Effector memory CD8-positive, alpha-beta T cell (primary cell): ENCODE data around the gene OPCML.

Source experiments
- ATAC-seq: fragments of 150-1000 bp; cut with Tn5 transposase; replicated peaks from 2 replicates; pipeline ENCODE4 v1.10.0; 2021; ENCODE audit warnings: mild to moderate bottlenecking, moderate library complexity
- DNase-seq, 3 experiments: peaks; one replicate each; pipeline ENCODE4 v3.0.0; 2021
- H3K27ac Mint-ChIP-seq, 2 donors: one replicate each; pipeline ENCODE4 v1.8.0; 2022; ENCODE audit warnings: mild to moderate bottlenecking in 2 of 2, mixed read lengths in 2 of 2, moderate library complexity in 2 of 2
- H3K27me3 Mint-ChIP-seq, 2 donors: one replicate each; pipeline ENCODE4 v1.8.0; 2022; ENCODE audit warnings: mixed read lengths in 2 of 2
- H3K36me3 Mint-ChIP-seq: one replicate; pipeline ENCODE4 v1.8.0; 2022; ENCODE audit warnings: mild to moderate bottlenecking, moderate library complexity, mixed read lengths; ENCODE audit not compliant: insufficient read depth
- H3K4me1 Mint-ChIP-seq, 2 donors: one replicate each; pipeline ENCODE4 v1.8.0; 2022; ENCODE audit warnings: low read depth in 2 of 2, mixed read lengths in 2 of 2
- H3K4me3 Mint-ChIP-seq, 2 donors: one replicate each; pipeline ENCODE4 v1.8.0; 2022; ENCODE audit warnings: mild to moderate bottlenecking in 2 of 2, mixed read lengths in 2 of 2, moderate library complexity in 2 of 2
- H3K9me3 Mint-ChIP-seq, 2 donors: one replicate each; pipeline ENCODE4 v1.8.0; 2022; ENCODE audit warnings: mixed read lengths in 2 of 2

The OPCML gene

GRCh38 chr11:132734217-132734616 is 798.1 kb downstream of the OPCML start:
- ATAC-seq: no peak
- Mint-ChIP-seq H3K27ac (no peak overlapping the region), H3K27me3 (no peaks in the 10 kb centered on the region), H3K4me3 (no peak overlapping the region), H3K36me3 (no peaks in the 10 kb centered on the region), H3K4me1 (no peaks in the 10 kb centered on the region), H3K9me3 (peaks cover 0 to 5% of the 10 kb centered on the region in 2 donors)
- DNase-seq: no peak

- ATAC-seq: no peak
- DNase-seq: no peak
- peaks cover 0 to 2% of the 10 kb centered on the region in 2 donors for H3K4me1 Mint-ChIP-seq
- H3K27ac Mint-ChIP-seq: no peak overlapping the region
- H3K9me3 Mint-ChIP-seq: peaks cover 0 to 2% of the 10 kb centered on the region in 2 donors
- no peaks in the 10 kb centered on the region for H3K36me3 Mint-ChIP-seq
- H3K4me3 Mint-ChIP-seq: no peak overlapping the region
- H3K27me3 Mint-ChIP-seq: peaks cover 0 to 8% of the 10 kb centered on the region in 2 donors
These were observed 804.3 kb downstream of the OPCML start for GRCh38 chr11:132728026-132728425.

GRCh38 chr11:132721526-132721925 is 810.8 kb downstream of the OPCML start:
- peaks cover 5% of the 10 kb centered on the region for H3K36me3 Mint-ChIP-seq
- no peak for DNase-seq
- peaks cover 10 to 31% of the 10 kb centered on the region in 2 donors for H3K4me1 Mint-ChIP-seq
- no peaks in the 10 kb centered on the region for H3K9me3 Mint-ChIP-seq
- H3K27me3 Mint-ChIP-seq: peaks cover 0 to 2% of the 10 kb centered on the region in 2 donors
- peak overlapping the region in 1 of 2 donors; percentile 5 for H3K27ac Mint-ChIP-seq
- peak overlapping the region in 1 of 2 donors; percentile 9 for H3K4me3 Mint-ChIP-seq
- no peak for ATAC-seq

DNA sequence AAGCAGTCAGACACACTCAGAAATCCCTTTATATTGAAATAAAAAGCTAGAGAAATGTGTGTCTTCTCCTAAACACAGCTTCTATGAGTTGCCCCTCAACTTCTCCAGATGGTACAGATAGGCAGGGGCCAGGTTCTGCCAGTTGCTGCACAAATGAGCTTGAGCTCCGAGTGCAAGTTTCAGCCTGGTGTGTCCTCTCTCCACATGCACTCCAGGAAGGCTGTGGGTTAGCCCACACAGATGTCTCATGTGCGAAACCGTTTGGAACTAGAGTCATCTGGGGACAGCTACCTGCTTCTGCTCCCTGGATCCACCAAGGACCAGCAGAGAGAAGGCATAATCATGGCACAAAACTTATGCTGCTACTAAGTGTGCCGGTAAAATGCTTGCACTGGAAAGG is 812.6 kb downstream of the OPCML start:
- peaks cover 0 to 1% of the 10 kb centered on the region in 2 donors for H3K9me3 Mint-ChIP-seq
- H3K27me3 Mint-ChIP-seq: no peaks in the 10 kb centered on the region
- no peak for DNase-seq
- ATAC-seq: peak; percentile 8
- peaks cover 5% of the 10 kb centered on the region for H3K36me3 Mint-ChIP-seq
- peak overlapping the region in 1 of 2 donors; percentile 93 for H3K27ac Mint-ChIP-seq
- peak overlapping the region; percentile 71 to 82 for H3K4me3 Mint-ChIP-seq
- H3K4me1 Mint-ChIP-seq: peaks cover 10 to 31% of the 10 kb centered on the region in 2 donors

DNA sequence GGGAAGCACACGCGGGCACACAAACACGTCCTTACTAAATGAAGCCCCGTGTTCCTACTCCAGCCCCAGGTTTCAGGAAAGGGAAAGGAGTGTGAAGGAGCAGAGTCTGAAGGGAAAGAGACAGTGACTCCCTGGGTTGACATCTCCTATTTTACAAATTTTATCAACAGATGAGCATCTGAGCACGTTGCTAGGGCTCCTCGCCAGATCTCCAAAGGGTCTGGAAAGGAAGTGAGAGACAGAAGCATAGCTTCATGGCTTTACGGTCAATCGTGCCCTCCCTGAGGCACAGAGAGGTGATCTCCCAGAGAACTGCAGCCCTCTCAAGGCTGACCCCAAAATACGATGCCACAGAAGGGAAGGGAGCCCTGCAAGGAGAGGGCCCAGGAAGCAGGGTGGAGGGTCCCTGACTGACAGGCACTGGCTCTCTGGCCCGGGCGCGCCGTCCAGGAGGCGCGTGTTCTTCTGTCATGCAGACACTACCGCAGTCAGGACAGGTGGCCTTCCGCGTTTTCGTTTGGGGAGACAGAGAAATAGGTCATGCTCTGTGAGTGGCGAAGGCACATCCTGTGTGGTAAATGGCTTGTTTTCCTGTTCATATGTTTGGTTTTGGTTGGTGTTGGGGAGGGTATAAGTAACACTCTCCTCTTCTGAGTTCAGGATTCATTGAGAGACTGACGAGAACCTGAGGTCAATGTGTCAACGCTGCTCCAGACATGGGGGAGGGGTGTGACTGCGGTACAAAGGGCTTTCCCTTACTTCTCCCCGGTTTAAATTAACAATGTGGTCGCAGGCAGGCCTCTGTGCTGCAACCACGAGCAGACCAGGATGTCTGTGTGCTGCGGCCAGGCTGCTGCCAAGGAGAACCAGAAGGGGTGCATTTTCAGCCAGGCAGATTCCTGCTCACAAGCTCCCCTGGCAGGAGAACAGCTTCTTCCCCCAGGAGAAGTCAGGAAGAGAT is 813.3 kb downstream of the OPCML start:
- ATAC-seq (peak; percentile 86), DNase-seq (peak; percentile 32 to 71 (median 67))
- Mint-ChIP-seq H3K4me1 (peaks cover 10 to 31% of the 10 kb centered on the region in 2 donors), H3K27me3 (no peaks in the 10 kb centered on the region), H3K27ac (peak overlapping the region; percentile 69 to 93), H3K4me3 (peak overlapping the region; percentile 71 to 82), H3K36me3 (peaks cover 5% of the 10 kb centered on the region), H3K9me3 (peaks cover 0 to 2% of the 10 kb centered on the region in 2 donors)

- Mint-ChIP-seq H3K4me3 (peak overlapping the region in 1 of 2 donors; percentile 82), H3K27me3 (no peaks in the 10 kb centered on the region), H3K27ac (peak overlapping the region in 1 of 2 donors; percentile 93), H3K9me3 (peaks cover 0 to 2% of the 10 kb centered on the region in 2 donors), H3K36me3 (peaks cover 5% of the 10 kb centered on the region), H3K4me1 (peaks cover 10 to 27% of the 10 kb centered on the region in 2 donors)
- no peak for ATAC-seq
- no peak for DNase-seq
These were observed 814.5 kb downstream of the OPCML start for GRCh38 chr11:132717824-132718223.

DNA sequence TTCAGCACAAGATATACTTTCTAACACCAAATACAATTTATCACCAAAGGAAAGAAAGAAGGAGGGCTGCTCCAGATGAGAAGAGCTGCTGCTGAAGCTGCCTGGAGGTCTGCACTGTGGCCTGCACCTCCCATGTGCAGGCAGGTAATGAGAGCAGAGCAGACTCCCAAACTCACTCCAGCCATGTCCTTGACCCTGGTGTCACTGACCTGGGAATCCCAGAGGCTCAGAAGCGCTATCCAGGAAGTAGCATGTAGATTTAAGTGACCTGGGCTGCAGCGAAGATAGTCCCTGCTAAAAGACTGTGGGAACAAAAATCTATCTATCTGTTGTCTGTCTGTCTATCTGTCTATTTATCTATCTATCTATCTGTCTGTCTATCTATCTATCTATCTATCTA is 816.3 kb downstream of the OPCML start:
- peaks cover 10 to 21% of the 10 kb centered on the region in 2 donors for H3K4me1 Mint-ChIP-seq
- H3K9me3 Mint-ChIP-seq: peaks cover 0 to 2% of the 10 kb centered on the region in 2 donors
- ATAC-seq (no peak), DNase-seq (no peak)
- H3K27ac Mint-ChIP-seq: no peak overlapping the region
- peaks cover 5% of the 10 kb centered on the region for H3K36me3 Mint-ChIP-seq
- H3K4me3 Mint-ChIP-seq: no peak overlapping the region
- no peaks in the 10 kb centered on the region for H3K27me3 Mint-ChIP-seq

DNA sequence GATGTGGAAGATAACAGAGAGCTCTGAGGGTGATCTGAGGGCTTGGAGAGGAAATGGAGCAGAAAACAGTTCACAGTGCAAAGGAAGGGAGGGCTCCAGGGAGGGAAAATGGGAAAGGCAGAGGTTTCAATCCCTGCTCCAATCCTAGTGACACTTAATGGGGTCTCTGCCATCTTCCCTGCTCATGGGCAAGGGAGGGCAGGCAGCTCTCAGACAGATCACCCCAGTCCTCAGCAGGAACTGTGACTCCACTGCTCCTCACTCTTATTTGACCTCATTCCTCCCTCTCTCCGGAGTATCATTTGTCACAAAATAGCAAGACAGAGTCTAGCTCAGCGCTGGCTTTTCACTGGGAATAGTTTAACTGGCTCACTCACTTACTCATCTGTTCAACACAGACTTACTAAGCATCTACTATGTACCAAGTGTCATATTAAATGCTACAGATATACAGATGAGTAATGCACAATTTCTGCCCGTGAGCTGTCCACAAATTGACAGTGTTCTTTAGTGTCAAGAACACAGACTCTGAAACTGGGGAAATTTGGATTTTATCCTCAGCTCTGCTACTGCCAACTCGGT is 817.4 kb downstream of the OPCML start:
- ATAC-seq: no peak
- H3K27me3 Mint-ChIP-seq: no peaks in the 10 kb centered on the region
- H3K36me3 Mint-ChIP-seq: peaks cover 5% of the 10 kb centered on the region
- no peak overlapping the region for H3K4me3 Mint-ChIP-seq
- H3K27ac Mint-ChIP-seq: no peak overlapping the region
- no peak for DNase-seq
- peaks cover 0 to 3% of the 10 kb centered on the region in 2 donors for H3K9me3 Mint-ChIP-seq
- peaks cover 10 to 19% of the 10 kb centered on the region in 2 donors for H3K4me1 Mint-ChIP-seq

GRCh38 chr11:132712466-132712865 is 819.8 kb downstream of the OPCML start:
- ATAC-seq: no peak
- Mint-ChIP-seq H3K4me3 (no peak overlapping the region), H3K36me3 (no peaks in the 10 kb centered on the region), H3K27ac (no peak overlapping the region), H3K27me3 (no peaks in the 10 kb centered on the region), H3K9me3 (peaks cover 0 to 3% of the 10 kb centered on the region in 2 donors), H3K4me1 (no peaks in the 10 kb centered on the region)
- DNase-seq: no peak

- no peaks in the 10 kb centered on the region for H3K27me3 Mint-ChIP-seq
- H3K4me3 Mint-ChIP-seq: no peak overlapping the region
- no peak for ATAC-seq
- H3K27ac Mint-ChIP-seq: no peak overlapping the region
- DNase-seq: no peak
- H3K4me1 Mint-ChIP-seq: no peaks in the 10 kb centered on the region
- H3K36me3 Mint-ChIP-seq: peaks cover 3% of the 10 kb centered on the region
- peaks cover 12 to 19% of the 10 kb centered on the region in 2 donors for H3K9me3 Mint-ChIP-seq
These were observed 827.4 kb downstream of the OPCML start for GRCh38 chr11:132704781-132705375.

DNA sequence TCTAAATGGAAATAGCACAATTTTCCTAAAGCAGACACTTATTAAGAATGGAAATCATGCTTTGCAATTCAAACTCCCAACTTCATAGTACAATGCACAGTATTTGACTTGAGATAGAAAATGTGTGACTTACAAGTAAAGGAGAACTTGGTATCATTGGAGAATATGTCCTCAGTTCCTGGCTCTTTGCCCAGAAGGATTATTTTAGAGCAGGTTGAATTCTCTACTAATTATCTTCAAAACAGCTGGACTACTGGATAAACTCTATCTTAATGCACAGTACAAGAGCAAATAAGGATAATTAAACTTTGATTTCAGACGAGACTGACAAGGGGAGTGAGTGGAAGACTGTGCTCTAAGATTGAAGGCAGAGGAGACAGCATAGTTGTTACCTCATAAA is 839.4 kb downstream of the OPCML start:
- Mint-ChIP-seq H3K4me3 (no peak overlapping the region), H3K27me3 (no peaks in the 10 kb centered on the region), H3K36me3 (no peaks in the 10 kb centered on the region), H3K27ac (no peak overlapping the region), H3K9me3 (peaks cover 0 to 10% of the 10 kb centered on the region in 2 donors), H3K4me1 (peaks cover 0 to 1% of the 10 kb centered on the region in 2 donors)
- no peak for DNase-seq
- ATAC-seq: no peak

- DNase-seq: no peak
- no peak for ATAC-seq
- Mint-ChIP-seq H3K36me3 (no peaks in the 10 kb centered on the region), H3K9me3 (peaks cover 0 to 12% of the 10 kb centered on the region in 2 donors), H3K4me1 (peaks cover 0 to 1% of the 10 kb centered on the region in 2 donors), H3K27ac (no peak overlapping the region), H3K4me3 (no peak overlapping the region), H3K27me3 (no peaks in the 10 kb centered on the region)
These were observed 840.3 kb downstream of the OPCML start for GRCh38 chr11:132691848-132692550.

GRCh38 chr11:132686886-132687285 is 845.4 kb downstream of the OPCML start:
- ATAC-seq: no peak
- Mint-ChIP-seq H3K27me3 (no peaks in the 10 kb centered on the region), H3K9me3 (peaks cover 0 to 7% of the 10 kb centered on the region in 2 donors), H3K4me1 (peaks cover 3% of the 10 kb centered on the region in 2 donors), H3K4me3 (no peak overlapping the region), H3K27ac (no peak overlapping the region), H3K36me3 (peaks cover 3% of the 10 kb centered on the region)
- no peak for DNase-seq
